GM12878 (cell line): ENCODE measurements around the gene ZFYVE19. TPM values are rescaled to one million over a fixed set of nuclear protein-coding genes. Genes with fewer than 3 reads are reported as not detected.

Experiments used
- ATAC-seq: fragments of 200-7000 bp; cut with Tn5 transposase; 3 replicates; pipeline ENCODE4 v1.9.1; 2020; ENCODE audit warnings: mild to moderate bottlenecking, moderate library complexity
- BruUV-seq: library from RNA; stranded (reverse); fragments of 400-500 nt; replicated peaks from 2 replicates; lab custom pipeline; 2021; lab: Mats Ljungman, UMichigan
- CTCF ChIA-PET: fragments of 300-600 bp; sonication (Branson Sonifier 250); formaldehyde crosslinking; extraction: SDS; loops from one replicate; lab custom pipeline; 2021; ENCODE audit warnings: inconsistent platforms; lab: Yijun Ruan, JAX
- POLR2A ChIA-PET: fragments of 350-600 bp; formaldehyde crosslinking; extraction: SDS; loops from one replicate; lab custom pipeline; 2021; ENCODE audit warnings: inconsistent platforms; lab: Charles Lee
- RAD21 ChIA-PET: fragments of 300-600 bp; sonication (Branson Sonifier 250); formaldehyde crosslinking; loops from one replicate; lab custom pipeline; 2023; ENCODE audit warnings: antibody characterized with exemption; ENCODE audit not compliant: unreplicated experiment; lab: Charles Lee
- SMC1A ChIA-PET: fragments of 300-600 bp; sonication (Branson Sonifier 250); formaldehyde crosslinking; loops from one replicate; lab custom pipeline; 2023; ENCODE audit not compliant: unreplicated experiment, uncharacterized antibody; lab: Charles Lee
- DNase-seq: peaks from one replicate; pipeline ENCODE4 v3.0.0-alpha.2; 2011; ENCODE audit warnings: low read depth, low spot score
- FAIRE-seq: peaks from 3 replicates; lab custom pipeline; 2011; peaks lifted over from hg19 to GRCh38; lab: Jason Lieb, UNC
- H2AFZ ChIP-seq: 2 replicates; pipeline ENCODE4 v1.6.0; 2011; ENCODE audit warnings: low read depth, low read length, control low read depth; ENCODE audit not compliant: control insufficient read depth
- H3K27ac ChIP-seq: 2 replicates; pipeline ENCODE4 v1.5.1; 2011; ENCODE audit warnings: control low read depth; ENCODE audit not compliant: control insufficient read depth, insufficient read depth
- H3K27me3 ChIP-seq, 2 experiments: replicated peaks in 1 of 2; 2 replicates each; pipeline versions ENCODE4 v1.6.0 to v1.6.1; 2011; ENCODE audit warnings: low read length in 1 of 2; ENCODE audit not compliant: control insufficient read depth in 2 of 2, insufficient read depth in 2 of 2
- H3K36me3 ChIP-seq, 2 experiments: 2 replicates each; pipeline ENCODE4 v1.5.1; 2011; ENCODE audit warnings: low read length in 1 of 2; ENCODE audit not compliant: control insufficient read depth in 2 of 2, insufficient read depth in 2 of 2
- H3K4me1 ChIP-seq: 2 replicates; pipeline ENCODE4 v1.6.1; 2011; ENCODE audit warnings: mild to moderate bottlenecking, low read length, moderate library complexity, mixed read lengths; ENCODE audit not compliant: control insufficient read depth, insufficient read depth
- H3K4me2 ChIP-seq: 2 replicates; pipeline ENCODE4 v1.6.0; 2011; ENCODE audit warnings: control low read depth; ENCODE audit not compliant: control insufficient read depth, insufficient read depth
- H3K4me3 ChIP-seq: fragments of 200-600 bp; sonication (generic); 2 replicates; pipeline ENCODE4 v1.5.1; 2016
- H3K79me2 ChIP-seq: 2 replicates; pipeline ENCODE4 v1.6.0; 2011; ENCODE audit warnings: low read length; ENCODE audit not compliant: control insufficient read depth, insufficient read depth
- H3K9ac ChIP-seq: 2 replicates; pipeline ENCODE4 v1.8.0; 2011; ENCODE audit warnings: low read length, control low read depth, mixed read lengths; ENCODE audit not compliant: control insufficient read depth, insufficient read depth
- H3K9me3 ChIP-seq: replicated peaks from 3 replicates; pipeline ENCODE4 v1.5.1; 2011; ENCODE audit warnings: mild to moderate bottlenecking, low read length; ENCODE audit not compliant: control insufficient read depth, insufficient read depth
- H4K20me1 ChIP-seq: 2 replicates; pipeline ENCODE4 v1.6.0; 2011; ENCODE audit not compliant: control insufficient read depth, insufficient read depth
- BACH1 ChIP-seq: fragments of 450-650 bp; IDR thresholded peaks from 2 replicates; pipeline ENCODE4 v1.6.1; 2017; ENCODE audit warnings: mild to moderate bottlenecking, borderline replicate concordance
- CHD4 ChIP-seq: fragments of 200-600 bp; sonication (generic); IDR thresholded peaks from 2 replicates; pipeline ENCODE4 v1.6.1; 2016; ENCODE audit warnings: mild to moderate bottlenecking
- EGR1 ChIP-seq, 2 experiments: IDR thresholded peaks; 1 replicate in 1 of 2; 2 replicates in 1 of 2; pipeline ENCODE4 v1.6.1; 2011 to 2012; ENCODE audit warnings: low read depth in 2 of 2, low read length in 2 of 2, borderline replicate concordance in 1 of 2, mild to moderate bottlenecking in 1 of 2, moderate library complexity in 1 of 2
- ETV6 ChIP-seq, 2 experiments: fragments of 450-650 bp in 1 of 2; IDR thresholded peaks in 1 of 2; conservative IDR thresholded peaks in 1 of 2; 2 replicates each; pipeline ENCODE4 v1.6.1; 2014; ENCODE audit warnings: antibody characterized with exemption in 1 of 2, borderline replicate concordance in 1 of 2, low read depth in 1 of 2, mild to moderate bottlenecking in 1 of 2, moderate library complexity in 1 of 2
- GABPA ChIP-seq: IDR thresholded peaks from 2 replicates; pipeline ENCODE4 v1.6.1; 2014; ENCODE audit warnings: antibody characterized with exemption, low read depth, mild to moderate bottlenecking, inconsistent platforms
- NFXL1 ChIP-seq: fragments of 450-650 bp; IDR thresholded peaks from 2 replicates; pipeline ENCODE4 v1.6.1; 2017; ENCODE audit warnings: antibody characterized with exemption, mild to moderate bottlenecking, borderline replicate concordance
- RCOR1 ChIP-seq: conservative IDR thresholded peaks from 2 replicates; pipeline ENCODE4 v1.6.1; 2012; ENCODE audit warnings: low read depth, low read length, improper control_type of control experiment
- RELA ChIP-seq: fragments of 450-650 bp; IDR thresholded peaks from 2 replicates; pipeline ENCODE4 v1.8.0; 2014; ENCODE audit warnings: borderline replicate concordance; ENCODE audit not compliant: partially characterized antibody
- RFX5 ChIP-seq: IDR thresholded peaks from 2 replicates; pipeline ENCODE4 v1.6.1; 2011; ENCODE audit warnings: low read depth, low read length, improper control_type of control experiment
- RUNX3 ChIP-seq: IDR thresholded peaks from 2 replicates; pipeline ENCODE4 v1.6.1; 2012; ENCODE audit warnings: low read length, inconsistent platforms
- SUPT20H ChIP-seq: IDR thresholded peaks from 2 replicates; pipeline ENCODE4 v1.6.1; 2011; ENCODE audit warnings: low read depth, mild to moderate bottlenecking, low read length, moderate library complexity, borderline replicate concordance; ENCODE audit not compliant: control insufficient read depth
- ZNF217 ChIP-seq: fragments of 450-650 bp; IDR thresholded peaks from 2 replicates; pipeline ENCODE4 v1.6.1; 2017; ENCODE audit warnings: antibody characterized with exemption, mild to moderate bottlenecking
- ZNF622 ChIP-seq: fragments of 450-650 bp; IDR thresholded peaks from 2 replicates; pipeline ENCODE4 v1.6.1; 2017; ENCODE audit warnings: mild to moderate bottlenecking, inconsistent platforms
- WGBS: methylation state at CpG from one replicate; pipeline ENCODE4 v1.1.6; 2016; ENCODE audit warnings: low lambda C conversion rate; ENCODE audit not compliant: insufficient replicate concordance, insufficient coverage; ENCODE audit errors: missing lambda C conversion rate; 5-methylcytosine and 5-hydroxymethylcytosine counted together
- in situ Hi-C: fragments of 300-500 bp; cut with MboI; formaldehyde crosslinking; loops from 9 replicates; pipeline ENCODE4 v1.14.3; 2018; ENCODE audit warnings: mixed read lengths
- intact Hi-C: fragments of 100-400 bp; cut with micrococcal nuclease; formaldehyde crosslinking; loops from one replicate; pipeline ENCODE4 v1.14.2; 2022; ENCODE audit not compliant: unreplicated experiment
- polyA plus RNA-seq, 11 experiments: library from polyadenylated mRNA; depleted of rRNA in 4 of 11; unstranded in 6 of 11; stranded (reverse) in 5 of 11; fragments of >200 nt; fragmentation: Nextera tagmentation in 4 of 11; fragmentation: Illumina TruSeq in 1 of 11; extraction: Ambion mirVana in 4 of 11; extraction: Trizol in 1 of 11; gene quantifications; 1 replicate in 1 of 11; 2 replicates in 10 of 11; pipeline versions ENCODE4 v1.2.1 to v1.2.3, GENCODE V29; 2011 to 2016; ENCODE audit warnings: inconsistent platforms in 2 of 11, missing spikeins in 2 of 11, low read depth in 1 of 11
- total RNA-seq, 4 experiments: library from RNA; depleted of rRNA in 3 of 4; stranded (reverse); fragments of >200 nt in 3 of 4; fragmentation: Illumina TruSeq in 1 of 4; extraction: Trizol in 1 of 4; gene quantifications; 2 replicates each; pipeline versions ENCODE4 v1.2.1 to v1.2.3, GENCODE V29; 2013 to 2021
- TF ChIP-seq, protein P1 (sequence below): fragments of 450-650 bp; IDR thresholded peaks from 2 replicates; pipeline ENCODE4 v1.6.1; 2014; ENCODE audit warnings: mild to moderate bottlenecking
- TF ChIP-seq, protein P2 (sequence below): fragments of 150-350 bp; IDR thresholded peaks from 2 replicates; pipeline ENCODE4 v1.6.1; 2016; ENCODE audit warnings: low read depth, low read length
- TF ChIP-seq, protein P3 (sequence below): IDR thresholded peaks from 2 replicates; pipeline ENCODE4 v1.6.1; 2012; ENCODE audit warnings: low read depth, low read length, improper control_type of control experiment
- TF ChIP-seq, protein P4 (sequence below): fragments of 450-650 bp; IDR thresholded peaks from 2 replicates; pipeline ENCODE4 v1.6.1; 2017; ENCODE audit warnings: mild to moderate bottlenecking, moderate library complexity

Gene ZFYVE19
- total and polyA plus RNA-seq, 10 of the 15 experiments (the other 5 are each of a cell fraction or from before 2014, with no cell fraction given), result 1.7 to 36.3 (median 17.0) TPM

DNA sequence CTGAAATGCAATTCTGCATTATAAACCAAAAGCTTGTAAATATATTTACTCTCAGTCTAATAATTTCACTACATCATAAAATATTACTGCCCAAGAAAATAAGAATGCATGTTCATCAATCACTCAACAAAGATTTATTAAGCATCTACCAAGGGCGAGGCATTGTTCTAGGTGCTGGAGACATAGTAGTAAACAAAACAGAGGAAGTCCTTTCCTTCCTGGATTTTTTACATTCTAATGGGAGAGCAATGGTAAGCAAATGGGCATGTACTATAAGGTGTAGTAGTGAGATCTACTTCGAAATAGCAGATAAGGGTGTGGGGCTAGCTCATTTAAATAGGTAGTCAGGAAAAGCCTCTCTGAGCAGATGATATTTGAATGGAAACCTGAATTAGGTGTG lies 10.8 kb upstream of the ZFYVE19 start:
- WGBS, result 100% methylated on average over 2 of the region's 2 CpGs
- ChIA-PET CTCF (no interaction called here), RAD21 (interaction anchor here (0.7 to 1.8 kb wide), 2 partner anchors 10 to 62 kb away, joined by 3 to 4 read pairs; no protein-coding TSS in a partner anchor), SMC1A (interaction anchor here (1.3 kb wide), 1 partner anchor 8 kb away, joined by 4 read pairs; no protein-coding TSS in a partner anchor), POLR2A (no interaction called here)
- Histone ChIP-seq H3K4me2 (no peak overlapping the region), H3K79me2 (no peaks in the 10 kb centered on the region; the same call in 1 of the 2 replicates), H3K4me3 (no peak overlapping the region), H3K9me3 (no peaks in the 10 kb centered on the region), H3K27ac (no peak overlapping the region), H2AFZ (no peak overlapping the region), H3K27me3 (no peaks in the 10 kb centered on the region), H4K20me1 (no peaks in the 10 kb centered on the region), H3K9ac (no peak overlapping the region), H3K36me3 (no peaks in the 10 kb centered on the region), H3K4me1 (no peaks in the 10 kb centered on the region)
- intact Hi-C loops, result no loop called here
- in situ Hi-C loops, result no loop called here
- BruUV-seq, result no TSS peak
- ATAC-seq (no peak), DNase-seq (no peak), FAIRE-seq (no peak)
- TF ChIP-seq NFXL1, result no peak
- TF ChIP-seq, protein P1, sequence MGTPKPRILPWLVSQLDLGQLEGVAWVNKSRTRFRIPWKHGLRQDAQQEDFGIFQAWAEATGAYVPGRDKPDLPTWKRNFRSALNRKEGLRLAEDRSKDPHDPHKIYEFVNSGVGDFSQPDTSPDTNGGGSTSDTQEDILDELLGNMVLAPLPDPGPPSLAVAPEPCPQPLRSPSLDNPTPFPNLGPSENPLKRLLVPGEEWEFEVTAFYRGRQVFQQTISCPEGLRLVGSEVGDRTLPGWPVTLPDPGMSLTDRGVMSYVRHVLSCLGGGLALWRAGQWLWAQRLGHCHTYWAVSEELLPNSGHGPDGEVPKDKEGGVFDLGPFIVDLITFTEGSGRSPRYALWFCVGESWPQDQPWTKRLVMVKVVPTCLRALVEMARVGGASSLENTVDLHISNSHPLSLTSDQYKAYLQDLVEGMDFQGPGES, result no peak
- TF ChIP-seq, protein P2, sequence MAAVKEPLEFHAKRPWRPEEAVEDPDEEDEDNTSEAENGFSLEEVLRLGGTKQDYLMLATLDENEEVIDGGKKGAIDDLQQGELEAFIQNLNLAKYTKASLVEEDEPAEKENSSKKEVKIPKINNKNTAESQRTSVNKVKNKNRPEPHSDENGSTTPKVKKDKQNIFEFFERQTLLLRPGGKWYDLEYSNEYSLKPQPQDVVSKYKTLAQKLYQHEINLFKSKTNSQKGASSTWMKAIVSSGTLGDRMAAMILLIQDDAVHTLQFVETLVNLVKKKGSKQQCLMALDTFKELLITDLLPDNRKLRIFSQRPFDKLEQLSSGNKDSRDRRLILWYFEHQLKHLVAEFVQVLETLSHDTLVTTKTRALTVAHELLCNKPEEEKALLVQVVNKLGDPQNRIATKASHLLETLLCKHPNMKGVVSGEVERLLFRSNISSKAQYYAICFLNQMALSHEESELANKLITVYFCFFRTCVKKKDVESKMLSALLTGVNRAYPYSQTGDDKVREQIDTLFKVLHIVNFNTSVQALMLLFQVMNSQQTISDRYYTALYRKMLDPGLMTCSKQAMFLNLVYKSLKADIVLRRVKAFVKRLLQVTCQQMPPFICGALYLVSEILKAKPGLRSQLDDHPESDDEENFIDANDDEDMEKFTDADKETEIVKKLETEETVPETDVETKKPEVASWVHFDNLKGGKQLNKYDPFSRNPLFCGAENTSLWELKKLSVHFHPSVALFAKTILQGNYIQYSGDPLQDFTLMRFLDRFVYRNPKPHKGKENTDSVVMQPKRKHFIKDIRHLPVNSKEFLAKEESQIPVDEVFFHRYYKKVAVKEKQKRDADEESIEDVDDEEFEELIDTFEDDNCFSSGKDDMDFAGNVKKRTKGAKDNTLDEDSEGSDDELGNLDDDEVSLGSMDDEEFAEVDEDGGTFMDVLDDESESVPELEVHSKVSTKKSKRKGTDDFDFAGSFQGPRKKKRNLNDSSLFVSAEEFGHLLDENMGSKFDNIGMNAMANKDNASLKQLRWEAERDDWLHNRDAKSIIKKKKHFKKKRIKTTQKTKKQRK, result no peak
- no peak for TF ChIP-seq ETV6 (conservative IDR thresholded peaks at IDR 0.05 in 1 of 2, IDR thresholded peaks at IDR 0.05 in 1 of 2; ENCODE audit: borderline replicate concordance in 1 of 2, low read depth in 1 of 2)
- no peak for TF ChIP-seq ZNF217
- no peak for TF ChIP-seq ZNF622
- TF ChIP-seq, protein P3, sequence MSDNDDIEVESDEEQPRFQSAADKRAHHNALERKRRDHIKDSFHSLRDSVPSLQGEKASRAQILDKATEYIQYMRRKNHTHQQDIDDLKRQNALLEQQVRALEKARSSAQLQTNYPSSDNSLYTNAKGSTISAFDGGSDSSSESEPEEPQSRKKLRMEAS, result no peak
- TF ChIP-seq RELA, result no peak
- no peak for TF ChIP-seq EGR1 (IDR thresholded peaks at IDR 0.05; ENCODE audit: borderline replicate concordance in 1 of 2, low read depth in 2 of 2, low read length in 2 of 2)
- TF ChIP-seq, protein P4, sequence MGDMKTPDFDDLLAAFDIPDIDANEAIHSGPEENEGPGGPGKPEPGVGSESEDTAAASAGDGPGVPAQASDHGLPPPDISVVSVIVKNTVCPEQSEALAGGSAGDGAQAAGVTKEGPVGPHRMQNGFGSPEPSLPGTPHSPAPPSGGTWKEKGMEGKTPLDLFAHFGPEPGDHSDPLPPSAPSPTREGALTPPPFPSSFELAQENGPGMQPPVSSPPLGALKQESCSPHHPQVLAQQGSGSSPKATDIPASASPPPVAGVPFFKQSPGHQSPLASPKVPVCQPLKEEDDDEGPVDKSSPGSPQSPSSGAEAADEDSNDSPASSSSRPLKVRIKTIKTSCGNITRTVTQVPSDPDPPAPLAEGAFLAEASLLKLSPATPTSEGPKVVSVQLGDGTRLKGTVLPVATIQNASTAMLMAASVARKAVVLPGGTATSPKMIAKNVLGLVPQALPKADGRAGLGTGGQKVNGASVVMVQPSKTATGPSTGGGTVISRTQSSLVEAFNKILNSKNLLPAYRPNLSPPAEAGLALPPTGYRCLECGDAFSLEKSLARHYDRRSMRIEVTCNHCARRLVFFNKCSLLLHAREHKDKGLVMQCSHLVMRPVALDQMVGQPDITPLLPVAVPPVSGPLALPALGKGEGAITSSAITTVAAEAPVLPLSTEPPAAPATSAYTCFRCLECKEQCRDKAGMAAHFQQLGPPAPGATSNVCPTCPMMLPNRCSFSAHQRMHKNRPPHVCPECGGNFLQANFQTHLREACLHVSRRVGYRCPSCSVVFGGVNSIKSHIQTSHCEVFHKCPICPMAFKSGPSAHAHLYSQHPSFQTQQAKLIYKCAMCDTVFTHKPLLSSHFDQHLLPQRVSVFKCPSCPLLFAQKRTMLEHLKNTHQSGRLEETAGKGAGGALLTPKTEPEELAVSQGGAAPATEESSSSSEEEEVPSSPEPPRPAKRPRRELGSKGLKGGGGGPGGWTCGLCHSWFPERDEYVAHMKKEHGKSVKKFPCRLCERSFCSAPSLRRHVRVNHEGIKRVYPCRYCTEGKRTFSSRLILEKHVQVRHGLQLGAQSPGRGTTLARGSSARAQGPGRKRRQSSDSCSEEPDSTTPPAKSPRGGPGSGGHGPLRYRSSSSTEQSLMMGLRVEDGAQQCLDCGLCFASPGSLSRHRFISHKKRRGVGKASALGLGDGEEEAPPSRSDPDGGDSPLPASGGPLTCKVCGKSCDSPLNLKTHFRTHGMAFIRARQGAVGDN, result no peak
- TF ChIP-seq RFX5, result no peak
- no peak for TF ChIP-seq RCOR1
- TF ChIP-seq CHD4, result no peak
- TF ChIP-seq SUPT20H, result no peak
- TF ChIP-seq BACH1, result no peak
- no peak for TF ChIP-seq GABPA
- TF ChIP-seq RUNX3, result no peak
